ENCODE measurements around the gene BMPR1A. TPM values are rescaled to one million over a fixed set of nuclear protein-coding genes. Genes with fewer than 3 reads are reported as not detected.

Gene BMPR1A
- total RNA-seq, 1 donor from 2014 or later, result 43.5 TPM

GRCh38 chr10:86953747-86954680 lies 197.6 kb downstream of the BMPR1A start:
- no peak for DNase-seq (ENCODE audit: low spot score)

- DNase-seq (ENCODE audit: low spot score), result no peak
Measured at GRCh38 chr10:86954681-86955500, 198.5 kb downstream of the BMPR1A start.

GRCh38 chr10:86955501-86956194 lies 199.2 kb downstream of the BMPR1A start:
- no peak for DNase-seq (ENCODE audit: low spot score)

- DNase-seq (ENCODE audit: low spot score), result no peak
Measured at GRCh38 chr10:86956195-86956847, 199.9 kb downstream of the BMPR1A start.

- no peak for DNase-seq (ENCODE audit: low spot score)
Measured at GRCh38 chr10:86956848-86957448, 200.5 kb downstream of the BMPR1A start.

GRCh38 chr10:86957471-86958115 lies 201.2 kb downstream of the BMPR1A start, which contains the start of gene MMRN2:
MMRN2 (minus strand) TSS chr10:86957615; CDS start chr10:86957541, 74 bp downstream.
- DNase-seq (ENCODE audit: low spot score), result no peak

GRCh38 chr10:86958116-86958900 lies 201.9 kb downstream of the BMPR1A start, which contains the start of gene SNCG:
SNCG (plus strand) TSS chr10:86958599; CDS start chr10:86958698, 99 bp downstream.
- DNase-seq (ENCODE audit: low spot score), result no peak

- DNase-seq (ENCODE audit: low spot score), result no peak
Measured at GRCh38 chr10:86958901-86959736, 202.7 kb downstream of the BMPR1A start.

- no peak for DNase-seq (ENCODE audit: low spot score)
Measured at GRCh38 chr10:86959737-86960002, 203.3 kb downstream of the BMPR1A start.

- DNase-seq (ENCODE audit: low spot score), result peak; percentile 90
Measured at GRCh38 chr10:86960003-86960862, 203.8 kb downstream of the BMPR1A start.

- DNase-seq (ENCODE audit: low spot score), result peak; percentile 43
Measured at GRCh38 chr10:86960863-86961434, 204.5 kb downstream of the BMPR1A start.

- DNase-seq (ENCODE audit: low spot score), result peak; percentile 74
Measured at GRCh38 chr10:86961481-86962091, 205.2 kb downstream of the BMPR1A start.

GRCh38 chr10:86962136-86962980 lies 205.9 kb downstream of the BMPR1A start:
- DNase-seq (ENCODE audit: low spot score), result peak; percentile 26

GRCh38 chr10:86962981-86963310 lies 206.5 kb downstream of the BMPR1A start:
- peak; percentile 81 for DNase-seq (ENCODE audit: low spot score)

- DNase-seq (ENCODE audit: low spot score), result peak; percentile 65
Measured at GRCh38 chr10:86963341-86963919, 207.0 kb downstream of the BMPR1A start.
